ENCODE results near the gene CTNNAL1.

GRCh38 chr9:108950168-108950567 is 63.1 kb downstream of the CTNNAL1 start:
- TF ChIP-seq EZH2 (IDR thresholded peaks at IDR 0.05; ENCODE audit: borderline replicate concordance, low read length) (no peak), CTCF (IDR thresholded peaks at IDR 0.05; ENCODE audit: low read length) (no peak)

Measured in OCI-LY1 (cell line).